ENCODE data around the gene DSTYK. TPM values are rescaled to one million over a fixed set of nuclear protein-coding genes. Genes with fewer than 3 reads are reported as not detected.
A peak's percentile ranks its signal among the peaks of the same experiment; 100 is the strongest.

Gene DSTYK
- polyA plus RNA-seq, 2 donors, result 3.2 to 3.4 TPM

GRCh38 chr1:205205055-205205454 is 6.4 kb downstream of the DSTYK start:
- Histone ChIP-seq H3K9me3 (ENCODE audit: control insufficient read depth in 2 of 2, insufficient read depth in 1 of 2, low read depth in 1 of 2, low read length in 1 of 2) (no peaks in the 10 kb centered on the region), H3K4me1 (ENCODE audit: control insufficient read depth in 2 of 2, insufficient read depth in 2 of 2, low read length in 1 of 2) (no peaks in the 10 kb centered on the region), H3K36me3 (ENCODE audit: control insufficient read depth in 2 of 2, insufficient read depth in 2 of 2, low read length in 1 of 2) (no peaks in the 10 kb centered on the region), H3K27me3 (ENCODE audit: control insufficient read depth in 1 of 2, insufficient read depth in 2 of 2, low read length in 2 of 2) (no peaks in the 10 kb centered on the region), H3K4me3 (ENCODE audit: low read depth in 1 of 2, low read length in 2 of 2) (no peak overlapping the region), H3K27ac (ENCODE audit: low read depth in 2 of 2, low read length in 1 of 2) (no peak overlapping the region)

GRCh38 chr1:205204552-205204951 is 7.0 kb downstream of the DSTYK start:
- no peaks in the 10 kb centered on the region for H3K9me3 ChIP-seq (ENCODE audit: control insufficient read depth in 2 of 2, insufficient read depth in 1 of 2, low read depth in 1 of 2, low read length in 1 of 2)
- no peak overlapping the region for H3K27ac ChIP-seq (ENCODE audit: low read depth in 2 of 2, low read length in 1 of 2)
- H3K36me3 ChIP-seq (ENCODE audit: control insufficient read depth in 2 of 2, insufficient read depth in 2 of 2, low read length in 1 of 2), result no peaks in the 10 kb centered on the region
- H3K4me3 ChIP-seq (ENCODE audit: low read depth in 1 of 2, low read length in 2 of 2), result no peak overlapping the region
- no peaks in the 10 kb centered on the region for H3K27me3 ChIP-seq (ENCODE audit: control insufficient read depth in 1 of 2, insufficient read depth in 2 of 2, low read length in 2 of 2)
- H3K4me1 ChIP-seq (ENCODE audit: control insufficient read depth in 2 of 2, insufficient read depth in 2 of 2, low read length in 1 of 2), result no peaks in the 10 kb centered on the region

- no peak overlapping the region for H3K27ac ChIP-seq (ENCODE audit: low read depth in 2 of 2, low read length in 1 of 2)
- no peaks in the 10 kb centered on the region for H3K9me3 ChIP-seq (ENCODE audit: control insufficient read depth in 2 of 2, insufficient read depth in 1 of 2, low read depth in 1 of 2, low read length in 1 of 2)
- H3K4me3 ChIP-seq (ENCODE audit: low read depth in 1 of 2, low read length in 2 of 2), result no peak overlapping the region
- no peaks in the 10 kb centered on the region for H3K27me3 ChIP-seq (ENCODE audit: control insufficient read depth in 1 of 2, insufficient read depth in 2 of 2, low read length in 2 of 2)
- H3K36me3 ChIP-seq (ENCODE audit: control insufficient read depth in 2 of 2, insufficient read depth in 2 of 2, low read length in 1 of 2), result no peaks in the 10 kb centered on the region
- no peaks in the 10 kb centered on the region for H3K4me1 ChIP-seq (ENCODE audit: control insufficient read depth in 2 of 2, insufficient read depth in 2 of 2, low read length in 1 of 2)
- 86 to 89% methylated on average over 7 of the region's 7 CpGs for WGBS, 2 donors
Measured at GRCh38 chr1:205199931-205200299, 11.6 kb downstream of the DSTYK start.

- no peaks in the 10 kb centered on the region for H3K9me3 ChIP-seq (ENCODE audit: control insufficient read depth in 2 of 2, insufficient read depth in 1 of 2, low read depth in 1 of 2, low read length in 1 of 2)
- H3K36me3 ChIP-seq (ENCODE audit: control insufficient read depth in 2 of 2, insufficient read depth in 2 of 2, low read length in 1 of 2), result no peaks in the 10 kb centered on the region
- no peaks in the 10 kb centered on the region for H3K27me3 ChIP-seq (ENCODE audit: control insufficient read depth in 1 of 2, insufficient read depth in 2 of 2, low read length in 2 of 2)
- H3K4me1 ChIP-seq (ENCODE audit: control insufficient read depth in 2 of 2, insufficient read depth in 2 of 2, low read length in 1 of 2), result no peaks in the 10 kb centered on the region
- no peak overlapping the region for H3K27ac ChIP-seq (ENCODE audit: low read depth in 2 of 2, low read length in 1 of 2)
- 73 to 75% methylated on average over 9 of the region's 9 CpGs for WGBS, 2 donors
- no peak overlapping the region for H3K4me3 ChIP-seq (ENCODE audit: low read depth in 1 of 2, low read length in 2 of 2)
Measured at GRCh38 chr1:205199090-205199930, 12.2 kb downstream of the DSTYK start.

GRCh38 chr1:205192287-205192686 is 19.2 kb downstream of the DSTYK start:
- H3K4me1 ChIP-seq (ENCODE audit: control insufficient read depth in 2 of 2, insufficient read depth in 2 of 2, low read length in 1 of 2), result peaks cover 2% of the 10 kb centered on the region in 2 donors
- WGBS, 2 donors, result 85% methylated on average over 8 of the region's 8 CpGs

GRCh38 chr1:205191622-205192021 is 19.9 kb downstream of the DSTYK start:
- Histone ChIP-seq H3K4me1 (ENCODE audit: control insufficient read depth in 2 of 2, insufficient read depth in 2 of 2, low read length in 1 of 2) (peaks cover 2% of the 10 kb centered on the region in 2 donors), H3K9me3 (ENCODE audit: control insufficient read depth in 2 of 2, insufficient read depth in 1 of 2, low read depth in 1 of 2, low read length in 1 of 2) (no peaks in the 10 kb centered on the region), H3K4me3 (ENCODE audit: low read depth in 1 of 2, low read length in 2 of 2) (no peak overlapping the region), H3K36me3 (ENCODE audit: control insufficient read depth in 2 of 2, insufficient read depth in 2 of 2, low read length in 1 of 2) (peaks cover 5% of the 10 kb centered on the region in 2 donors), H3K27me3 (ENCODE audit: control insufficient read depth in 1 of 2, insufficient read depth in 2 of 2, low read length in 2 of 2) (no peaks in the 10 kb centered on the region), H3K27ac (ENCODE audit: low read depth in 2 of 2, low read length in 1 of 2) (peak overlapping the region; percentile 60 to 81)
- 44 to 48% methylated on average over 2 of the region's 2 CpGs for WGBS, 2 donors

More at GRCh38 chr1:205192287-205192686, 19.2 kb downstream of the DSTYK start:
- Histone ChIP-seq H3K4me3 (ENCODE audit: low read depth in 1 of 2, low read length in 2 of 2) (no peak overlapping the region), H3K36me3 (ENCODE audit: control insufficient read depth in 2 of 2, insufficient read depth in 2 of 2, low read length in 1 of 2) (peaks cover 3 to 4% of the 10 kb centered on the region in 2 donors), H3K9me3 (ENCODE audit: control insufficient read depth in 2 of 2, insufficient read depth in 1 of 2, low read depth in 1 of 2, low read length in 1 of 2) (no peaks in the 10 kb centered on the region), H3K27me3 (ENCODE audit: control insufficient read depth in 1 of 2, insufficient read depth in 2 of 2, low read length in 2 of 2) (no peaks in the 10 kb centered on the region), H3K27ac (ENCODE audit: low read depth in 2 of 2, low read length in 1 of 2) (peak overlapping the region in 1 of 2 donors; percentile 76)

- H3K9me3 ChIP-seq (ENCODE audit: control insufficient read depth in 2 of 2, insufficient read depth in 1 of 2, low read depth in 1 of 2, low read length in 1 of 2), result no peaks in the 10 kb centered on the region
- peak overlapping the region; percentile 60 to 81 for H3K27ac ChIP-seq (ENCODE audit: low read depth in 2 of 2, low read length in 1 of 2)
- peaks cover 5% of the 10 kb centered on the region in 2 donors for H3K36me3 ChIP-seq (ENCODE audit: control insufficient read depth in 2 of 2, insufficient read depth in 2 of 2, low read length in 1 of 2)
- WGBS, 2 donors, result 47 to 50% methylated on average over 9 of the region's 9 CpGs
- H3K4me3 ChIP-seq (ENCODE audit: low read depth in 1 of 2, low read length in 2 of 2), result no peak overlapping the region
- peaks cover 2% of the 10 kb centered on the region in 2 donors for H3K4me1 ChIP-seq (ENCODE audit: control insufficient read depth in 2 of 2, insufficient read depth in 2 of 2, low read length in 1 of 2)
- no peaks in the 10 kb centered on the region for H3K27me3 ChIP-seq (ENCODE audit: control insufficient read depth in 1 of 2, insufficient read depth in 2 of 2, low read length in 2 of 2)
Measured at GRCh38 chr1:205190845-205191577, 20.5 kb downstream of the DSTYK start.

- Histone ChIP-seq H3K27ac (ENCODE audit: low read depth in 2 of 2, low read length in 1 of 2) (no peak overlapping the region), H3K4me1 (ENCODE audit: control insufficient read depth in 2 of 2, insufficient read depth in 2 of 2, low read length in 1 of 2) (peaks cover 2% of the 10 kb centered on the region in 2 donors), H3K27me3 (ENCODE audit: control insufficient read depth in 1 of 2, insufficient read depth in 2 of 2, low read length in 2 of 2) (no peaks in the 10 kb centered on the region), H3K4me3 (ENCODE audit: low read depth in 1 of 2, low read length in 2 of 2) (no peak overlapping the region), H3K36me3 (ENCODE audit: control insufficient read depth in 2 of 2, insufficient read depth in 2 of 2, low read length in 1 of 2) (peaks cover 5% of the 10 kb centered on the region in 2 donors), H3K9me3 (ENCODE audit: control insufficient read depth in 2 of 2, insufficient read depth in 1 of 2, low read depth in 1 of 2, low read length in 1 of 2) (no peaks in the 10 kb centered on the region)
- 59 to 69% methylated on average over 2 of the region's 2 CpGs for WGBS, 2 donors
Measured at GRCh38 chr1:205189131-205189530, 22.4 kb downstream of the DSTYK start.

- 69 to 93% methylated on average over 2 of the region's 2 CpGs for WGBS, 2 donors
- H3K4me1 ChIP-seq (ENCODE audit: control insufficient read depth in 2 of 2, insufficient read depth in 2 of 2, low read length in 1 of 2), result peaks cover 2% of the 10 kb centered on the region in 2 donors
Measured at GRCh38 chr1:205188596-205188995, 22.9 kb downstream of the DSTYK start.

More at GRCh38 chr1:205188596-205188995, 22.9 kb downstream of the DSTYK start:
- peaks cover 5% of the 10 kb centered on the region in 2 donors for H3K36me3 ChIP-seq (ENCODE audit: control insufficient read depth in 2 of 2, insufficient read depth in 2 of 2, low read length in 1 of 2)
- no peaks in the 10 kb centered on the region for H3K9me3 ChIP-seq (ENCODE audit: control insufficient read depth in 2 of 2, insufficient read depth in 1 of 2, low read depth in 1 of 2, low read length in 1 of 2)
- no peak overlapping the region for H3K27ac ChIP-seq (ENCODE audit: low read depth in 2 of 2, low read length in 1 of 2)
- no peaks in the 10 kb centered on the region for H3K27me3 ChIP-seq (ENCODE audit: control insufficient read depth in 1 of 2, insufficient read depth in 2 of 2, low read length in 2 of 2)
- H3K4me3 ChIP-seq (ENCODE audit: low read depth in 1 of 2, low read length in 2 of 2), result no peak overlapping the region

Data from esophagus (tissue), 2 donors.